ENCODE results near the gene TCL1B.

TCL1B gene

GRCh38 chr14:95663226-95663797 is 22.9 kb upstream of the TCL1B start:
- Histone ChIP-seq H3K79me2 (ENCODE audit: insufficient read depth, low read length) (no peaks in the 10 kb centered on the region), H3K27ac (ENCODE audit: low read depth, low read length) (peak overlapping the region; percentile 99), H3K9ac (ENCODE audit: low read length) (peak overlapping the region; percentile 64), H2AFZ (ENCODE audit: low read depth, low read length, severe bottlenecking) (no peak overlapping the region), H3K4me2 (ENCODE audit: low read depth, low read length, poor library complexity, severe bottlenecking) (peak overlapping the region; percentile 70), H4K20me1 (ENCODE audit: low read depth, low read length) (no peaks in the 10 kb centered on the region), H3F3A (ENCODE audit: insufficient read depth) (peaks cover 65% of the 10 kb centered on the region), H3K27me3 (ENCODE audit: low read length) (no peaks in the 10 kb centered on the region), H3K36me3 (ENCODE audit: low read length) (no peaks in the 10 kb centered on the region), H3K9me2 (replicated peaks; ENCODE audit: insufficient read depth, low read length) (no peaks in the 10 kb centered on the region), H3K9me3 (ENCODE audit: insufficient read depth, low read length) (no peaks in the 10 kb centered on the region), H3K4me3 (ENCODE audit: insufficient read depth, low read length, poor library complexity, severe bottlenecking) (peak overlapping the region; percentile 16)
- TF ChIP-seq EZH2phosphoT487 (conservative IDR thresholded peaks at IDR 0.05; ENCODE audit: low read length) (no peak), CTCF (IDR thresholded peaks at IDR 0.05; ENCODE audit: insufficient read depth, low read length, poor library complexity, severe bottlenecking) (no peak)

GRCh38 chr14:95664066-95664465 is 22.2 kb upstream of the TCL1B start:
- Histone ChIP-seq H3K9me2 (replicated peaks; ENCODE audit: insufficient read depth, low read length) (no peaks in the 10 kb centered on the region), H3K4me3 (ENCODE audit: insufficient read depth, low read length, poor library complexity, severe bottlenecking) (no peak overlapping the region), H4K20me1 (ENCODE audit: low read depth, low read length) (no peaks in the 10 kb centered on the region), H3K27me3 (ENCODE audit: low read length) (no peaks in the 10 kb centered on the region), H2AFZ (ENCODE audit: low read depth, low read length, severe bottlenecking) (no peak overlapping the region), H3K36me3 (ENCODE audit: low read length) (no peaks in the 10 kb centered on the region), H3F3A (ENCODE audit: insufficient read depth) (peaks cover 67% of the 10 kb centered on the region), H3K4me2 (ENCODE audit: low read depth, low read length, poor library complexity, severe bottlenecking) (peak overlapping the region; percentile 70), H3K9me3 (ENCODE audit: insufficient read depth, low read length) (no peaks in the 10 kb centered on the region), H3K27ac (ENCODE audit: low read depth, low read length) (peak overlapping the region; percentile 99), H3K79me2 (ENCODE audit: insufficient read depth, low read length) (no peaks in the 10 kb centered on the region), H3K9ac (ENCODE audit: low read length) (peak overlapping the region; percentile 64)
- no peak for TF ChIP-seq CTCF (IDR thresholded peaks at IDR 0.05; ENCODE audit: insufficient read depth, low read length, poor library complexity, severe bottlenecking)
- no peak for TF ChIP-seq EZH2phosphoT487 (conservative IDR thresholded peaks at IDR 0.05; ENCODE audit: low read length)

- H3K36me3 ChIP-seq (ENCODE audit: low read length): no peaks in the 10 kb centered on the region
- H3K9me3 ChIP-seq (ENCODE audit: insufficient read depth, low read length): no peaks in the 10 kb centered on the region
- H4K20me1 ChIP-seq (ENCODE audit: low read depth, low read length): no peaks in the 10 kb centered on the region
- peak overlapping the region; percentile 70 for H3K4me2 ChIP-seq (ENCODE audit: low read depth, low read length, poor library complexity, severe bottlenecking)
- H3K9me2 ChIP-seq (replicated peaks; ENCODE audit: insufficient read depth, low read length): no peaks in the 10 kb centered on the region
- H3K9ac ChIP-seq (ENCODE audit: low read length): peak overlapping the region; percentile 64
- H3K27me3 ChIP-seq (ENCODE audit: low read length): no peaks in the 10 kb centered on the region
- no peak overlapping the region for H2AFZ ChIP-seq (ENCODE audit: low read depth, low read length, severe bottlenecking)
- peaks cover 67% of the 10 kb centered on the region for H3F3A ChIP-seq (ENCODE audit: insufficient read depth)
- no peaks in the 10 kb centered on the region for H3K79me2 ChIP-seq (ENCODE audit: insufficient read depth, low read length)
- no peak for TF ChIP-seq EZH2phosphoT487 (conservative IDR thresholded peaks at IDR 0.05; ENCODE audit: low read length)
- no peak for TF ChIP-seq CTCF (IDR thresholded peaks at IDR 0.05; ENCODE audit: insufficient read depth, low read length, poor library complexity, severe bottlenecking)
- H3K4me3 ChIP-seq (ENCODE audit: insufficient read depth, low read length, poor library complexity, severe bottlenecking): peak overlapping the region; percentile 24
- peak overlapping the region; percentile 99 for H3K27ac ChIP-seq (ENCODE audit: low read depth, low read length)
Observed at GRCh38 chr14:95664546-95664945, 21.7 kb upstream of the TCL1B start.
